Smooth muscle cell (in vitro differentiated cells): ENCODE data around the gene MRPL14. TPM values are rescaled to one million over a fixed set of nuclear protein-coding genes. Genes with fewer than 3 reads are reported as not detected.
"Not testable (repeated sequence)": the region's sequence is repeated elsewhere in the genome, so short reads cannot be mapped to it uniquely, and the experiment has no call there.

ENCODE experiments used
- DNase-seq: peaks from one replicate; lab custom pipeline; 2025; ENCODE audit not compliant: unreplicated experiment; lab: John Stamatoyannopoulos, UW
- H2AFZ ChIP-seq: fragments of 200-600 bp; sonication (generic); 2 replicates; pipeline ENCODE4 v1.6.0; 2016; ENCODE audit warnings: antibody characterized with exemption, low read depth, mild to moderate bottlenecking
- H3F3A ChIP-seq: fragments of 200-600 bp; sonication (generic); 2 replicates; pipeline ENCODE4 v1.6.0; 2017; ENCODE audit warnings: antibody characterized with exemption, low read depth
- H3K27ac ChIP-seq: fragments of 200-600 bp; sonication (generic); 2 replicates; pipeline ENCODE4 v1.5.1; 2016; ENCODE audit warnings: low read depth, mild to moderate bottlenecking
- H3K27me3 ChIP-seq: fragments of 200-600 bp; sonication (generic); 2 replicates; pipeline ENCODE4 v1.6.1; 2016; ENCODE audit warnings: low read depth, mild to moderate bottlenecking
- H3K36me3 ChIP-seq: fragments of 200-600 bp; sonication (generic); 2 replicates; pipeline ENCODE4 v1.5.1; 2016; ENCODE audit warnings: low read depth
- H3K4me1 ChIP-seq: fragments of 200-600 bp; sonication (generic); 2 replicates; pipeline ENCODE4 v1.5.1; 2016; ENCODE audit warnings: low read depth
- H3K4me2 ChIP-seq: fragments of 200-600 bp; sonication (generic); 2 replicates; pipeline ENCODE4 v1.6.0; 2016; ENCODE audit warnings: mild to moderate bottlenecking
- H3K4me3 ChIP-seq: fragments of 200-600 bp; sonication (generic); 2 replicates; pipeline ENCODE4 v1.5.1; 2016; ENCODE audit warnings: mild to moderate bottlenecking
- H3K79me2 ChIP-seq: fragments of 200-600 bp; sonication (generic); 2 replicates; pipeline ENCODE4 v1.6.0; 2016; ENCODE audit warnings: low read depth, mild to moderate bottlenecking
- H3K9ac ChIP-seq: fragments of 200-600 bp; sonication (generic); 2 replicates; pipeline ENCODE4 v1.6.0; 2016; ENCODE audit warnings: low read depth
- H3K9me3 ChIP-seq: fragments of 200-600 bp; sonication (generic); replicated peaks from 2 replicates; pipeline ENCODE4 v1.5.1; 2016; ENCODE audit warnings: low read depth
- H4K20me1 ChIP-seq: fragments of 200-600 bp; sonication (generic); 2 replicates; pipeline ENCODE4 v1.6.0; 2016; ENCODE audit warnings: low read depth
- WGBS: methylation state at CpG from one replicate; pipeline ENCODE4 v1.1.7; 2016; ENCODE audit warnings: low lambda C conversion rate; 5-methylcytosine and 5-hydroxymethylcytosine counted together
- polyA plus RNA-seq: library from polyadenylated mRNA; unstranded; fragments of >200 nt; fragmentation: Nextera tagmentation; extraction: Ambion mirVana; gene quantifications from 2 replicates; pipeline ENCODE4 v1.2.1, GENCODE V29; 2016
- total RNA-seq: library from RNA; depleted of rRNA; stranded (reverse); fragments of >200 nt; gene quantifications from 2 replicates; pipeline ENCODE4 v1.2.3, GENCODE V29; 2014
- TF ChIP-seq, protein P1 (sequence below): fragments of 200-600 bp; sonication (generic); IDR thresholded peaks from 2 replicates; pipeline ENCODE4 v1.5.1; 2017; ENCODE audit warnings: borderline replicate concordance, mild to moderate bottlenecking, antibody characterized with exemption; ENCODE audit not compliant: insufficient read depth, poor library complexity, severe bottlenecking

MRPL14 gene
- total and polyA plus RNA-seq, 2 experiments from 2014 or later: 53.4 to 97.9 TPM

DNA sequence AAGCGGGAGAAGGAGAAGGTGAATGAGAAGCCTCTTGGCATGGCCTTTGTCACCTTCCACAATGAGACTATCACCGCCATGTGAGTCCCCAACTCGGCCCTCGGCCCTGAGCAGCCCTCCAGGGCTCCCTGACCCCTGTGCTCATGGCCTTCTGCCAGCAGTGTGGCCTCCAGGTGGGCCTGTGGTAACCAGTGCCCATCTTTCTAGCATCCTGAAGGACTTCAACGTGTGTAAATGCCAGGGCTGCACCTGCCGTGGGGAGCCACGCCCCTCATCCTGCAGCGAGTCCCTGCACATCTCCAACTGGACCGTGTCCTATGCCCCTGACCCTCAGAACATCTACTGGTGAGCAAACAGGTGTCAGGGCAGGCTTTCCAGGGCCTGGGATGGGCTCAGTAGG lies 21.1 kb upstream of the MRPL14 start:
- Histone ChIP-seq H3K4me2 (no peak overlapping the region), H4K20me1 (peaks cover 3% of the 10 kb centered on the region), H3K79me2 (no peaks in the 10 kb centered on the region), H3K27me3 (no peaks in the 10 kb centered on the region), H3K9ac (no peak overlapping the region), H3K27ac (no peak overlapping the region), H3K9me3 (no peaks in the 10 kb centered on the region), H3F3A (no peaks in the 10 kb centered on the region), H2AFZ (no peak overlapping the region), H3K4me3 (no peak overlapping the region), H3K4me1 (no peaks in the 10 kb centered on the region), H3K36me3 (no peaks in the 10 kb centered on the region)
- TF ChIP-seq, protein P1, sequence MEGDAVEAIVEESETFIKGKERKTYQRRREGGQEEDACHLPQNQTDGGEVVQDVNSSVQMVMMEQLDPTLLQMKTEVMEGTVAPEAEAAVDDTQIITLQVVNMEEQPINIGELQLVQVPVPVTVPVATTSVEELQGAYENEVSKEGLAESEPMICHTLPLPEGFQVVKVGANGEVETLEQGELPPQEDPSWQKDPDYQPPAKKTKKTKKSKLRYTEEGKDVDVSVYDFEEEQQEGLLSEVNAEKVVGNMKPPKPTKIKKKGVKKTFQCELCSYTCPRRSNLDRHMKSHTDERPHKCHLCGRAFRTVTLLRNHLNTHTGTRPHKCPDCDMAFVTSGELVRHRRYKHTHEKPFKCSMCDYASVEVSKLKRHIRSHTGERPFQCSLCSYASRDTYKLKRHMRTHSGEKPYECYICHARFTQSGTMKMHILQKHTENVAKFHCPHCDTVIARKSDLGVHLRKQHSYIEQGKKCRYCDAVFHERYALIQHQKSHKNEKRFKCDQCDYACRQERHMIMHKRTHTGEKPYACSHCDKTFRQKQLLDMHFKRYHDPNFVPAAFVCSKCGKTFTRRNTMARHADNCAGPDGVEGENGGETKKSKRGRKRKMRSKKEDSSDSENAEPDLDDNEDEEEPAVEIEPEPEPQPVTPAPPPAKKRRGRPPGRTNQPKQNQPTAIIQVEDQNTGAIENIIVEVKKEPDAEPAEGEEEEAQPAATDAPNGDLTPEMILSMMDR: no peak
- no peak for DNase-seq
- 99% methylated on average over 9 of the region's 9 CpGs for WGBS

DNA sequence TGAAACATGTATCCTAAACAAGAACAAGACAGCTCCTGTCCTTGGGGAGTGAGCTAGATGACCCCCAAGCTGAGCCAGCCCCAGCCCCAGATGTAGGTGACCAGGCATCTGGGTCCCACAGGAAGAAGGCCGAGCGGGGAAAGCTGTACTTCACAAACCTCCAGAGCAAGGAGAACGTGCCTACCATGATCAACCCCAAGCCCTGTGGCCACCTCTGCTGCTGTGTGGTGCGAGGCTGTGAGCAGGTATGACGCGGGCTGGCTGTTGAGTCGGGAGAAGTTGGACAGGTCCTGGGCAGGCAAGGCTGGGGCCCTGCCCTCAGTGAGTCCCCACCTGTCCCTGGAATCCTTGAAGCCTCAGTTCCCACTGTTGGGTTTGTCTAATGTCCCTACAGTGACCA lies 20.0 kb upstream of the MRPL14 start:
- H3K36me3 ChIP-seq: no peaks in the 10 kb centered on the region
- no peak overlapping the region for H3K9ac ChIP-seq
- no peak overlapping the region for H3K4me2 ChIP-seq
- no peaks in the 10 kb centered on the region for H3F3A ChIP-seq
- TF ChIP-seq, protein P1: no peak
- no peak overlapping the region for H2AFZ ChIP-seq
- no peak overlapping the region for H3K27ac ChIP-seq
- no peaks in the 10 kb centered on the region for H3K27me3 ChIP-seq
- no peaks in the 10 kb centered on the region for H3K4me1 ChIP-seq
- H3K4me3 ChIP-seq: no peak overlapping the region
- H3K79me2 ChIP-seq: no peaks in the 10 kb centered on the region
- DNase-seq: no peak
- H4K20me1 ChIP-seq: peaks cover 3% of the 10 kb centered on the region
- no peaks in the 10 kb centered on the region for H3K9me3 ChIP-seq
- WGBS: 95% methylated on average over 7 of the region's 7 CpGs

DNA sequence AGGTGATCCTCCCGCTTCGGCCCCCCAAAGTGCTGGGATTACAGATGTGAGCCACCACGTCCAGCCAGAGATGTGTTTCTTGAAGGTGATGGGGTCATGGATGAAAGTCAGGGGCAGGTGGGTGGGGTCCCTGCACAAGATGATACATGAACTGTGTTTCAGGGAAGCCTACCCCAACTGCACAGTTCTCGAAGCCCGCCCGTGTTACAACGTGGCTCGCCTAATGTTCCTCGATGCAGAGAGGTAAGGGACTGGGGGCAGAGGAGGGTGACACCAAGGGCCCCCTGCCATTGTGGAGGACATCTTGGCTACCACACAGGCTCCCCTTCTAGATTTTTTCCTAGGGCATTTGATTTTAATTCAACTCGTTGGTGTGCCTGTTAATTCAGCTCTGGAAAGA lies 19.4 kb upstream of the MRPL14 start:
- DNase-seq: no peak
- Histone ChIP-seq H3K27me3 (no peaks in the 10 kb centered on the region), H3K4me3 (no peak overlapping the region), H3K79me2 (no peaks in the 10 kb centered on the region), H3K27ac (no peak overlapping the region), H2AFZ (no peak overlapping the region), H3K9me3 (no peaks in the 10 kb centered on the region), H3F3A (no peaks in the 10 kb centered on the region), H4K20me1 (peaks cover 3% of the 10 kb centered on the region), H3K9ac (no peak overlapping the region), H3K4me2 (no peak overlapping the region), H3K4me1 (no peaks in the 10 kb centered on the region), H3K36me3 (no peaks in the 10 kb centered on the region)
- TF ChIP-seq, protein P1: no peak
- 95% methylated on average over 10 of the region's 10 CpGs for WGBS

DNA sequence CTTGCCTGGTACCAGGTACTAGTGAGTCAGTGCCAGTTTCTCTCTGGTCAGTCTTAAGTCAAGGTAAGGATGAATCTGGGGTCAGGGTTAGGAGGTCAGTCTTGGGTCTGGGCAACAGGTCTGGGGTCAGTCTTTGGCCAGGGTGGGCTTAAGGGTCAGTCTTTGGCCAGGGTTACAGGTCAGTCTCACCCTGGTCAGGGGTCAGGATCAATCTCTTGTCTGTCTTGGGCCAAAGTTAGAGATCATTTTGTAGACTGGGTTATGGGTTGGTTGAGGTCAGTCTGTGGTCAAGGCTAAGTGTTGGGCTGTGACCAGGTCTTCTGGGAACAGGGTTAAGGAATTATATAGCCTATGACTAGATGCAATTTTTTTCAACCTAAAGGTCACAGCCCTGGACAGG lies 18.6 kb upstream of the MRPL14 start:
- DNase-seq: no peak
- no peak overlapping the region for H3K4me2 ChIP-seq
- H3K79me2 ChIP-seq: no peaks in the 10 kb centered on the region
- no peaks in the 10 kb centered on the region for H3K27me3 ChIP-seq
- no peak overlapping the region for H2AFZ ChIP-seq
- H3K9ac ChIP-seq: no peak overlapping the region
- H3K4me1 ChIP-seq: no peaks in the 10 kb centered on the region
- no peaks in the 10 kb centered on the region for H3K9me3 ChIP-seq
- no peaks in the 10 kb centered on the region for H3F3A ChIP-seq
- H3K4me3 ChIP-seq: no peak overlapping the region
- no peaks in the 10 kb centered on the region for H3K36me3 ChIP-seq
- no peak overlapping the region for H3K27ac ChIP-seq
- peaks cover 8% of the 10 kb centered on the region for H4K20me1 ChIP-seq
- TF ChIP-seq, protein P1: no peak

DNA sequence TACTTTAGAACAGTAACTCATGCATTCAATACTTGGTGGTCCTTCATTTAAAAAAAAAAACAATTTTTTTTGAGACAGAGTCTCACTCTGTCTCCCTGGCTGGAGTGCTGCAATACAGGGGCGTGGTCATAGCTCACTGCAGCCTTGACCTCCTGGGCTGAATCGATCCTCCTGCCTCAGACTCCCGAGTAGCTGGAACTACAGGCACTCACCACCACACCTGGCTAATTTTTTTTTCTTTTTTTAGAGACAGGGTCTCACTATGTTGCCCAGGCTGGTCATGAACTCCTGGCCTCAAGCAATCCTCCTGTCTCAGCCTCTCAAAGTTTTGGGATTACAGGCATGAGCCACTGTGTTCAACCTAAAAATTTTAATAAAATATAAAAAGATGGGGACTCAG lies 17.3 kb upstream of the MRPL14 start:
- not testable (repeated sequence) for H3K9ac ChIP-seq, H3K27ac ChIP-seq, H4K20me1 ChIP-seq, H3F3A ChIP-seq, H3K9me3 ChIP-seq, H3K36me3 ChIP-seq, H3K4me3 ChIP-seq, H3K4me2 ChIP-seq, DNase-seq, H3K27me3 ChIP-seq, H2AFZ ChIP-seq, H3K79me2 ChIP-seq, H3K4me1 ChIP-seq
- 83% methylated on average over 3 of the region's 3 CpGs for WGBS
